Bronchial epithelial cell (primary cell): ENCODE data around the gene FSTL4. TPM values are rescaled to one million over a fixed set of nuclear protein-coding genes. Genes with fewer than 3 reads are reported as not detected.
A peak's percentile ranks its signal among the peaks of the same experiment; 100 is the strongest.

Source experiments
- DNase-seq: peaks from one replicate; pipeline ENCODE4 v3.0.0-alpha.2; 2010; ENCODE audit warnings: low read depth
- FAIRE-seq: peaks from 2 replicates; lab custom pipeline; 2011; peaks lifted over from hg19 to GRCh38; lab: Jason Lieb, UNC
- H3K27me3 ChIP-seq: 2 replicates; pipeline ENCODE4 v1.5.1; 2011; ENCODE audit warnings: low read length; ENCODE audit not compliant: control insufficient read depth, insufficient read depth
- H3K36me3 ChIP-seq: 2 replicates; pipeline ENCODE4 v1.5.1; 2011; ENCODE audit warnings: low read length; ENCODE audit not compliant: control insufficient read depth, insufficient read depth
- H3K4me3 ChIP-seq: 2 replicates; pipeline ENCODE4 v1.5.1; 2011; ENCODE audit warnings: mild to moderate bottlenecking, low read depth, low read length, control low read depth
- total RNA-seq: library from RNA; depleted of rRNA; stranded (reverse); fragments of >200 nt; gene quantifications from 2 replicates; pipeline ENCODE4 v1.2.1, GENCODE V29; 2014
- TF ChIP-seq, protein P1 (sequence below): IDR thresholded peaks from 2 replicates; pipeline ENCODE4 v1.5.1; 2011; ENCODE audit warnings: mild to moderate bottlenecking, moderate library complexity, low read length, control low read depth, inconsistent platforms; ENCODE audit not compliant: insufficient read depth, severe bottlenecking

The FSTL4 gene
- total RNA-seq, 1 donor from 2014 or later: not detected

DNA sequence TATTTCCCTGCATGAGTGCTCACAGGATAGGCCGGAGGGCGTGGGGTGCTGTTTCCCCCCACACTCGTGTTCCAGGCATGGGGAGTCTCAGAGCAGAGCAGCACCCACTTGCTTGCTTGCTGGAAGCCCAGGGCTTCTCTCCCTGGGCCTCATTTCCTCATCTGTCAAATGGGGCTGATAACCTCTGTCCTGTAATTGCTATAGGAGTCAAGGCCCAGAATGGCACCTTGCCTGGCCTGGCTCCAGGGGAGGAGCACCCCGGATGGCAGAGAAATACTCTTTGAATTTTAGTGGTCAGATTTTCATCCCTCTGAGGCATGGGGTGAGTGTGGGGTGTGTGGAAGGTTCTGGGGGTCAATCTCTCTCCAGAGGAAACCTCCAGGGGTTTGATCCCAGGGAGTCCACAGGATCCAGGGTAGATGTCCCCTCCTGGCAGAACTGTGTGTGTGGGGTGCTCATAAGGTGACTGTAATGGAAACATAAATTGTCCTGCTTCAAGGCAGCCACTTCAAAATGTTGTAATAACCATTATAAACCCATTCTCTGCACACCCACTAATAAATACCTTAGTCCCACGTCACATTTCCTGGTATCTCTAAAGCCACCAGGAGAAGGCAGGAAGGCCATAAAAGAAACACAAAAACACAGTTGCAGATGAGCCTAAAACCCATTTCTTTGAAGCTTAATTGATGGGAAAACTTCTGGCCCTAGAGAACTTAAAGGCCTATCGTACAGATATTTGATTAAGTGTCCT, 272.2 kb downstream of the FSTL4 start:
- Histone ChIP-seq H3K4me3 (no peak overlapping the region), H3K27me3 (no peaks in the 10 kb centered on the region), H3K36me3 (no peaks in the 10 kb centered on the region)
- FAIRE-seq (no peak), DNase-seq (no peak)
- TF ChIP-seq, protein P1, sequence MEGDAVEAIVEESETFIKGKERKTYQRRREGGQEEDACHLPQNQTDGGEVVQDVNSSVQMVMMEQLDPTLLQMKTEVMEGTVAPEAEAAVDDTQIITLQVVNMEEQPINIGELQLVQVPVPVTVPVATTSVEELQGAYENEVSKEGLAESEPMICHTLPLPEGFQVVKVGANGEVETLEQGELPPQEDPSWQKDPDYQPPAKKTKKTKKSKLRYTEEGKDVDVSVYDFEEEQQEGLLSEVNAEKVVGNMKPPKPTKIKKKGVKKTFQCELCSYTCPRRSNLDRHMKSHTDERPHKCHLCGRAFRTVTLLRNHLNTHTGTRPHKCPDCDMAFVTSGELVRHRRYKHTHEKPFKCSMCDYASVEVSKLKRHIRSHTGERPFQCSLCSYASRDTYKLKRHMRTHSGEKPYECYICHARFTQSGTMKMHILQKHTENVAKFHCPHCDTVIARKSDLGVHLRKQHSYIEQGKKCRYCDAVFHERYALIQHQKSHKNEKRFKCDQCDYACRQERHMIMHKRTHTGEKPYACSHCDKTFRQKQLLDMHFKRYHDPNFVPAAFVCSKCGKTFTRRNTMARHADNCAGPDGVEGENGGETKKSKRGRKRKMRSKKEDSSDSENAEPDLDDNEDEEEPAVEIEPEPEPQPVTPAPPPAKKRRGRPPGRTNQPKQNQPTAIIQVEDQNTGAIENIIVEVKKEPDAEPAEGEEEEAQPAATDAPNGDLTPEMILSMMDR: no peak

DNA sequence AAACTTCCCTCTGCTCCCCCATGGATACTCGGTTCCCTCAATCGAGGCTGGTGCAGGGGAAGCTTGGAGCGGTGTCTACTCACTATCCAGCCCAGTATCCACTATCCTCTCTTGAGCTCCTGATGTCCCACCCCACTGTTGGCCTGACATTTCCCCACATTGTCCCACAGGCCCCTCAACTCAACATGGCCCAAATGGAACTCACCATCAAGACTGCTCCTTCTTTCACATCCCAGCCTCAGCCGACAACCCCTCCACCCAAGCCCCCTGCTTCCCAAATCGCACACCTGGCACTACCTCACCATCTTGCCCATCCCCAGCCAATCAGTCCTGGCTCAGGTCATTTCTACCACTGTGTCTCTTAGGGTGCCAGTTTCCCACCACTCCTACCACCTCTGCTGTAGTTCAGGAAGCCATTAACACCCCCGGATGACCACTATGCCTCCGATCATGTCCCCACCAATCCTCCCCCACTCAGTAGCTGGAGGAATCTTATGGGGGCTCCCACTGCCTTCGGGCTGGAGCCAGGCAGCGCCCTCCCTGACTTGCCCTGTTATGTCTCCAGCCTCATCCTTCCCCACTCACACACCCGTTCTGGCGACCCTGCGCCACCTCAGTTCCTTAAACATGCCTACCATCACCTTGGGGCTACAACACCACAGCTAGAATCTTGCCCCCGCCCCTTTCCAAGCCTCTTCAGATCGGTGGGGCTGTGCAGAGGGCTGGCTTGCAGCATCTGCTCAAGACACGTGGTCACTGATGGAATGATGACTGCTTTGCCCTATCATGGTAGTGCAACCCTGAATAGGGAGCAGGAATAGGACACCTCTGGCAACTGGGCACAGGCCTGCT, 273.6 kb downstream of the FSTL4 start:
- TF ChIP-seq, protein P1: no peak
- Histone ChIP-seq H3K4me3 (no peak overlapping the region), H3K36me3 (no peaks in the 10 kb centered on the region), H3K27me3 (no peaks in the 10 kb centered on the region)
- DNase-seq: no peak
- peak; percentile 99 for FAIRE-seq

DNA sequence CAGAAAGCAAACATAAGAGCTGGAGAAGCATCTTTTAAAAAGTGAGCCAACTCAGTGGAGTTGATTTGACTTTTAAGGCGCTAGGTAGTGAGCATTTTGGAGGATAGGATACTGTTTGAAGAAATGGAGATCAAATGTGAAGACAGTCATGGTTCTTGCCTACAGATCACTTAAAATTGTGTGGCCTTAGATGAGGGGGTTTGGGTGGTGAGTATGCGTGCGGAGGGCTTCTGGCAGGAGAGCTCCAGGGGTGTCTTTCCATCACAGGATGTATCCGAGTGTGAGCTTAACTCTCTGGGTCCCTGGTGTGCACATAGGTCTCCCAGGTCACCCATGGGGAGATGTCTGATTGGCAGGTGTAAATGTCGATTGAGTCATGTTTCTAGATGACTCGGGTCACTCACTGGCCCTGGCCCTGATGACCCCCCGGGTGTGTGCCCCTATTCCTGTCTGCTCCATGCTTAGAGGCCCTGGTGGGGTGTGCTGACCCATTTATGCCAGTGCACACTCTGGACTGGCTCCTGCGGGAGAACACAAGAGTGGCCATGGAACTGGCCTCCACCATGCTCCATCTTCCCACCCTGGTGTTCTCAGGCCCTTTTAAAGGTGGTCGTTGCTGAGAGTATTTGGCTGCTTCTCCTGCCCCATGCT, 274.4 kb downstream of the FSTL4 start:
- Histone ChIP-seq H3K27me3 (no peaks in the 10 kb centered on the region), H3K4me3 (no peak overlapping the region), H3K36me3 (no peaks in the 10 kb centered on the region)
- TF ChIP-seq, protein P1: no peak
- no peak for FAIRE-seq
- DNase-seq: no peak

DNA sequence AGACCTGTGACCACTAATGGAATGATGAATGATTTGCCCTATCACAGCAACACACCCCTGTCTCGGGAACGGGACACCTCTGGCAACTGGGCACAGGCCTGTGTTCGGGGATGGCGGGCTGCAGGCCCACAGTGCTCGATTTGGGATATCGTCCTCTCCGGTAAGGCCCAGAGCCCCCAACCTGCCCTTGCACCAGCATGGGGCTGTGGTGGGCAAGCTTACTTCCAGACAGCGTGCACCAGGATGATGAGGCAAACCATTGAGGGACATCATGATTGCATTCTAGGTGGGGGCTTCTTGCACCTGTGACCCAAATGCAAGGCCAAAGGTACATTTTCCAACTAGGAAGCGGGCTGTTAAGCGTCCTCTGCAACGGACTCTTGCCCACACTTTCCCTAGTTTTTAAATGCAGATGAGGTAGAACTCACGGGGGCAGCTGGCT, 275.4 kb downstream of the FSTL4 start:
- Histone ChIP-seq H3K27me3 (peaks cover 2% of the 10 kb centered on the region), H3K36me3 (no peaks in the 10 kb centered on the region), H3K4me3 (no peak overlapping the region)
- DNase-seq (no peak), FAIRE-seq (no peak)
- TF ChIP-seq, protein P1: no peak

DNA sequence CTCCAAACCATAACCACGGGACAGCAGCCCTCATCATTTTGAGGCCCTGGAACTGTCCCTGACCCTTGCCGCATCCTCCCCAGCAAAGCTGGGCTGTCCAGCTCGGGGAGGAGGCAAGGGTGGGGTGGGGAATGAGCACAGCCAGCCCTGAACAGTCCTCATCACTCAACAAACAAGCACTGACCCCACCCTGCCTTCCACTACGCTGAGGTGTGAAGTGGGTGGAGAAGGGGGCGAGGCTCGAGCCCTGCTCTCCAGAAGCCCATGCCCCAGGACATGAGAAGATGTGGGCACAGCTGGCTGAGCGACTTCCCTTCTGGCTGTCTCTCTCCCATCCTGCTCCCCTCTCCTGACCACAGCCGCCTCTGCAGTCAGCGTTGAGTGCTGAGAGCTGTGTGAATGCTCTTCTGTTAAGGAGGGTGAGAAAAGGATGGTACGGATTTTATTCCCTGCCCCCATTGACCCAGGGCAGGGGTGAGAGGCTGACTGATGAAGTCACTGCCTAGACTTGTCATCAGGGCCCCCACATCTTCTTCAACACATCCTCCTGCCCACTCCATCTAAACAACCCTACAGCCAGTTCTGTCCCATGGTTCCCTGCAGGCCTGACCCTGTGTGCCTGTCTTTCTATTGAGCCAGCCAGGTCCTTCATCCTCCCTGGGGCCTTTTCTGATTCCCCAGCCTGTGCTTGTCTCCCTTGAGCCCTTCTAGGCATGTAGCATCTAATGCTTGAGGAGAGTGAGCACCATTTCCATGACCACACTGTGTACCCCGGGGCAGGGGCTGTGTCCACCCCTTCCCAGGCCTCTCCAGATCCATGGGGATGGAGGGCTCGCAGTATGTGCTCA, 276.0 kb downstream of the FSTL4 start:
- DNase-seq (peak; percentile 43), FAIRE-seq (no peak)
- Histone ChIP-seq H3K4me3 (no peak overlapping the region), H3K36me3 (no peaks in the 10 kb centered on the region), H3K27me3 (peaks cover 2% of the 10 kb centered on the region)
- TF ChIP-seq, protein P1: no peak
